Measurements from ENCODE around the gene KLHL17. TPM values are rescaled to one million over a fixed set of nuclear protein-coding genes. Genes with fewer than 3 reads are reported as not detected.

The KLHL17 gene
- total RNA-seq, 1 experiment from 2014 or later: 41.4 TPM

- peaks cover 18 to 26% of the 10 kb centered on the region in 2 experiments for H3K4me1 Mint-ChIP-seq
- Histone ChIP-seq H3K23ac (ENCODE audit: insufficient read length, low read depth, low read length) (no peak overlapping the region), H3K14ac (ENCODE audit: insufficient read depth, low read length) (no peak overlapping the region), H3K56ac (ENCODE audit: insufficient read length, low read depth, low read length) (no peak overlapping the region), H3K27ac (ENCODE audit: insufficient read length, low read depth, low read length) (no peak overlapping the region), H3K18ac (ENCODE audit: insufficient read length, low read depth, low read length) (peak overlapping the region; percentile 1), H4K8ac (replicated peaks; ENCODE audit: insufficient read length, low read depth, low read length) (no peak overlapping the region), H4K20me1 (ENCODE audit: control insufficient read depth, insufficient read depth, insufficient read length) (peaks cover 10% of the 10 kb centered on the region), H3K4me2 (ENCODE audit: insufficient read depth, insufficient read length, low read length) (no peak overlapping the region), H2AFZ (ENCODE audit: low read length) (no peak overlapping the region), H4K91ac (ENCODE audit: insufficient read length, low read depth, low read length) (no peak overlapping the region), H3K4me1 (ENCODE audit: insufficient read depth, low read length) (no peaks in the 10 kb centered on the region), H3T11ph (ENCODE audit: low read length) (no peak overlapping the region), H3K9me3 (ENCODE audit: control insufficient read depth, low read depth, low read length) (no peaks in the 10 kb centered on the region), H2BK15ac (ENCODE audit: low read depth, low read length) (no peak overlapping the region), H3K27me3 (ENCODE audit: insufficient read depth, low read length) (peaks cover 58% of the 10 kb centered on the region), H2BK5ac (ENCODE audit: insufficient read length, low read length) (no peak overlapping the region), H3K23me2 (ENCODE audit: insufficient read length, low read depth, low read length, poor library complexity, severe bottlenecking) (peaks cover 7% of the 10 kb centered on the region), H3K79me1 (ENCODE audit: insufficient read depth, low read depth, low read length, poor library complexity, severe bottlenecking) (no peaks in the 10 kb centered on the region), H2BK20ac (ENCODE audit: low read depth, low read length, poor library complexity, severe bottlenecking) (no peak overlapping the region), H3K4ac (ENCODE audit: low read depth, low read length) (no peak overlapping the region), H2BK12ac (ENCODE audit: insufficient read length, low read depth, low read length) (no peak overlapping the region), H3K9ac (ENCODE audit: extremely low read depth, insufficient read length, low read length) (no peak overlapping the region), H2BK120ac (ENCODE audit: low read depth, low read length, poor library complexity, severe bottlenecking) (no peak overlapping the region), H3K79me2 (ENCODE audit: insufficient read depth, low read length) (no peaks in the 10 kb centered on the region), H4K5ac (ENCODE audit: insufficient read length, low read depth, low read length) (no peak overlapping the region), H2AK5ac (ENCODE audit: insufficient read length, low read length) (no peak overlapping the region)
- WGBS (ENCODE audit: extremely low coverage, insufficient read length, low lambda C conversion rate): no CpG with 5 or more reads among the region's 38 CpGs
- peaks cover 0 to 4% (median 0%) of the 10 kb centered on the region in 3 experiments; a peak in 3 of 7 replicates for H3K36me3 Mint-ChIP-seq (ENCODE audit: insufficient read depth in 1 of 3, low read depth in 3 of 3)
- peak overlapping the region in 1 of 3 experiments; percentile 20; a peak in 1 of 7 replicates for H3K27ac Mint-ChIP-seq
- TF ChIP-seq CTCF (conservative IDR thresholded peaks at IDR 0.05): peak; percentile 61; the same call in 2 of the 3 replicates
- DNase-seq: peak; percentile 80
- H3K4me3 Mint-ChIP-seq: peak overlapping the region in 1 of 2 experiments; percentile 5; a peak in 1 of 5 replicates
- peaks cover 2 to 5% of the 10 kb centered on the region in 2 experiments; a peak in 2 of 5 replicates for H3K9me3 Mint-ChIP-seq
- H3K27me3 Mint-ChIP-seq (ENCODE audit: low read depth): peaks cover 90% of the 10 kb centered on the region
Measured at GRCh38 chr1:921011-921837, 39.2 kb upstream of the KLHL17 start.

Measured in H9 (cell line).